Fibroblast of mammary gland (primary cell): ENCODE results near the gene LY6G6D.
A peak's percentile ranks its signal among the peaks of the same experiment; 100 is the strongest.

Source experiments
- DNase-seq: peaks from one replicate; pipeline ENCODE4 v3.0.0-alpha.2; 2010; ENCODE audit warnings: low read depth
- H3K4me3 ChIP-seq: 2 replicates; pipeline ENCODE4 v1.5.1; 2011; ENCODE audit warnings: low read depth, mild to moderate bottlenecking, low read length, moderate library complexity; ENCODE audit not compliant: control insufficient read depth
- TF ChIP-seq, protein P1 (sequence below): conservative IDR thresholded peaks from 2 replicates; pipeline ENCODE4 v1.5.1; 2011; ENCODE audit warnings: low read depth, low read length, inconsistent platforms; ENCODE audit not compliant: control insufficient read depth, insufficient read depth

LY6G6D gene

DNA sequence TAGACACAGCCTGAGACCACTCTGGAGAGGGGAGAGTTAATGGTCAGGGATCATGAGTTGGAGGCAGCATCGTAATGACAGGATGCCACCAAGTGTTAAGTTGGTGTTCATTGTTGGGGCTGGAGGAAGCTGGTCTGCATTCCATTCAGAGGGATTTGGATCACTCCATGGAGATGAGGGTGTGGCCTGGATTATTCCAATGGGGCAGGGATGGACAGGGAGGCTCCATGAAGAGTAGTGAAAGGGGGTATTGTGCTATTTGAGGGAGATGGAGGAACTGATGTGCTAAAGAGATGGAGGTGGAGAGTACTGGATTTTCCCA lies 48.4 kb downstream of the LY6G6D start:
- peak; percentile 33 for DNase-seq
- no peak overlapping the region for H3K4me3 ChIP-seq
- TF ChIP-seq, protein P1, sequence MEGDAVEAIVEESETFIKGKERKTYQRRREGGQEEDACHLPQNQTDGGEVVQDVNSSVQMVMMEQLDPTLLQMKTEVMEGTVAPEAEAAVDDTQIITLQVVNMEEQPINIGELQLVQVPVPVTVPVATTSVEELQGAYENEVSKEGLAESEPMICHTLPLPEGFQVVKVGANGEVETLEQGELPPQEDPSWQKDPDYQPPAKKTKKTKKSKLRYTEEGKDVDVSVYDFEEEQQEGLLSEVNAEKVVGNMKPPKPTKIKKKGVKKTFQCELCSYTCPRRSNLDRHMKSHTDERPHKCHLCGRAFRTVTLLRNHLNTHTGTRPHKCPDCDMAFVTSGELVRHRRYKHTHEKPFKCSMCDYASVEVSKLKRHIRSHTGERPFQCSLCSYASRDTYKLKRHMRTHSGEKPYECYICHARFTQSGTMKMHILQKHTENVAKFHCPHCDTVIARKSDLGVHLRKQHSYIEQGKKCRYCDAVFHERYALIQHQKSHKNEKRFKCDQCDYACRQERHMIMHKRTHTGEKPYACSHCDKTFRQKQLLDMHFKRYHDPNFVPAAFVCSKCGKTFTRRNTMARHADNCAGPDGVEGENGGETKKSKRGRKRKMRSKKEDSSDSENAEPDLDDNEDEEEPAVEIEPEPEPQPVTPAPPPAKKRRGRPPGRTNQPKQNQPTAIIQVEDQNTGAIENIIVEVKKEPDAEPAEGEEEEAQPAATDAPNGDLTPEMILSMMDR = no peak

DNA sequence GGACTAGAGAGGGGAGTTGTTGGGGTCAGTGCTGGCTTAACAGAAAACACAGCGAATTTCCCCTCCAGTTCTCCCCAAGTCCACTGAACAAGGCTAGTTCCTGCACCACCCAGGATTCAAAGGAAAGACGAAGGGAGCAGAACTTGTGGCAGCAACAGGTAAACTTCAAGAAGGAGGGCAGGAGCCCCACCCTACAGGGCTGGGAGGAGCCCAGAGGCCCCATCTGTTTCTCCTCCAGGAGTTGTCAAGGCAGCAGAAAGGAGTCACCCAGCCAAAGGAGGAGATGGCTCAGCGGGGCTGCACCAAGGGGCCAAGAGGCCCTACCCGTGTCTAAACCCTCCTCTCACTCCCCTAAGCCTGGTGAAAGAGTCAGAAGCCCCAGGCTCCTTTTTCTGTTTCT lies 49.0 kb downstream of the LY6G6D start:
- no peak for DNase-seq
- H3K4me3 ChIP-seq = no peak overlapping the region
- TF ChIP-seq, protein P1 = no peak

DNA sequence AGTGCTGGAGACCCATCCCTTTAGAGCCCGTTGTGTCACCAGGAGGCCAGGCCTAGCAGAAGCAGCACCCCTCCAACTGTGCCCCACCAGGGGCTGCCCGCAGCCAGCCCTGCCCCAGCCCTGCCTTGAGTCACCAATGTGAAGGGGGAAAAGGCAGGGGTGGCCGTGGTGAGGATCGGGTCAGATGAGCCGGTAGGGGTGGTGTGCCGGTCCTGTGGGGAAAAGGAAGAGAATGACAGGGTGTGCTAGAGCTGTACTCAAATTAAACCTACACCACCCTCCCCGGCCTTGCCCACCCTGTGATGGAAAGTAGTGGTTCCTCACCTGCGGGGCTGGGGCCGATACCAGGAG lies 50.4 kb downstream of the LY6G6D start:
- TF ChIP-seq, protein P1 = no peak
- H3K4me3 ChIP-seq = no peak overlapping the region
- no peak for DNase-seq

DNA sequence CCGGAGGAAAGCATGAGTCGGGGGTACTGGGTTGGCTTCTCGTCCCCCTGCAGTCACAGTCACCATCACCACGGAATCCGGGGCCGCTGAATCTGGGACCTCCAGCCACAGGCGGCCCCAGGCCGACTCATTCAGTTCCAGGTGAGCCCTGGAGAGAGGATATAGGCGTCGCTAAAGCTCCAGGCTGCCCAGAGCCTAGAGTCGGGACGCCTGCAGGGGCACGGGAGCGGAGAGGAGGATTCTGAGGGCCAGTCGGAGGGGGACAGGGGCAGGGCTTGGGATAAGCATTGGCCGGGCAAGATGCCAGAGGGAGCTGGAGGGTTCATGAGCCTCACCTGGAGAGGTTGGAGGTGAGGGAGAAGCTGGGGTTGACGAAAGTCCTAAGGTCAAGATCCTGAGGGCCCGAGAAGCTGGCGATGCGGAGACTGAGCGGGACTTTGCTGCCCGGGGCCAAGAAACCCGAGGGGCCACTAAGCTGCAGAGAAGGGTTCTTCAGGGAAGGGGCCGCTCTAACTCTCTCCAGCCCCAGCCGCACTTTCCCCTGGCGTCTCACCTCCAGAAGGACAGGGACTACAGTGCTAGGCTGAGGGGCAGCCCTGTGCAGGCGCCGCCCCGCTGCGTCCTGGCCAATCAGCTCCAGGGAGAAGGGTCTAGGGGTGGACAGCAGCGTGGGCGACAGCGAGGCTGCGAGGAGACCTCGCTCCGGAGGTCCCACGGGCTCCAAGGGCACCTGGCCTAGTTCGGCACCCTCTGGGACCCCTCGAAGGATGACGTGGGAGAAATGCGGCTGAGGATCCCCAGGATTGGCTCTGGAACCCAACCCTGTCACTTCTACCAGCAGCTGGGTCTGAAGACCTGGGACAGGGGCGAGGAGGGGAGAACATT lies 51.0 kb downstream of the LY6G6D start:
- TF ChIP-seq, protein P1 = no peak
- DNase-seq = no peak
- no peak overlapping the region for H3K4me3 ChIP-seq

DNA sequence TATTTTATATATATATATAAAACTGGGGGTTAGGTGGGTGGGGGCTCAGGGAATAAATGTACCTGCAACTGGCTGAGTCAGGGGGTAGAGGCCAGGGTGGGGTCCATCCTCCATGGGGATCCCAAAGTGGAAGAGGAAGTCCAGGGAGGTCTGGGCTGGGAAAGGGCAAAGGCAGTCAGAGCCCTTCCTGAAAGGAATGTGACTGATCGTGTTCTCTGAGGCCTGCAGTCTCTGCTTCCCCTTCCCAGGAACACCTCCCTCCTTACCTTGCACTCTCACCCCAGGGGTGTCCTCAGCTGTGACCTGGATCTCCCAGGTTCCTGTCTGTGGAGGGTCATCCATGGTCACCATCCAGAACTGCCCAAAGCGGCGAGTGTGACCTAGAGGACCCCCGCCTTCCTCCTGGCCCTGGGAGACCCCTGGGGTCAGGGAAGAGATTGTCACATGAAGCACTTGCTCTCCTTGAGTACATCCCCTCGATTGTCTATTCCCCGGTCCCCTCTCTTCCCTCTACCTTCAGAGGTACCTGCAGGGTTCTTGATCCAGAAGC lies 52.0 kb downstream of the LY6G6D start:
- DNase-seq = no peak
- H3K4me3 ChIP-seq = no peak overlapping the region
- TF ChIP-seq, protein P1 = no peak
